PC-9 (cell line): ENCODE results near the gene BAD.

Source experiments
- EZH2 ChIP-seq: fragments of 200-600 bp; sonication (generic); IDR thresholded peaks from 2 replicates; pipeline ENCODE4 v1.8.0; 2017; ENCODE audit warnings: antibody characterized with exemption, low read depth
- TF ChIP-seq, protein P1 (sequence below): fragments of 200-600 bp; sonication (generic); conservative IDR thresholded peaks from 2 replicates; pipeline ENCODE4 v1.6.1; 2017; ENCODE audit warnings: mixed run types, antibody characterized with exemption, mild to moderate bottlenecking, moderate library complexity

DNA sequence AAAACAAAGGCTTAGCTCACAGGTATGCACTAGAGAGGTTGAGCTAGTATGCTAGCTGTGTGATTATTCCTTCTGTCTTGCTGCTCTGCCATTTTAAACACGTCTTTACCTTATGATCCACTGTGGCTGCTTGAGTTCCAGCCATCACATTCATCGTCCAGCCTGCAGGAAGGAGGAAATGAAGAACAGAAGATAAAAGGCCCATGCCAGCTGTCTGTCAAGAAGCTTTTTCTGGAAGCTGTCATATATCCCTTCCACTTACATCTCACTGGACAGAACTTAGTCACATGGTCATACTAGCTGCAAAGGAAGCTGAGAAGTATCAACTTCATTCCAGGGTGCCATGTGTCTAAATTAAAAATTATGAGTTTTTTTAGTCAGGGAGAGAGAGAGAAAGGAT is 42.9 kb upstream of the BAD start:
- TF ChIP-seq, protein P1, sequence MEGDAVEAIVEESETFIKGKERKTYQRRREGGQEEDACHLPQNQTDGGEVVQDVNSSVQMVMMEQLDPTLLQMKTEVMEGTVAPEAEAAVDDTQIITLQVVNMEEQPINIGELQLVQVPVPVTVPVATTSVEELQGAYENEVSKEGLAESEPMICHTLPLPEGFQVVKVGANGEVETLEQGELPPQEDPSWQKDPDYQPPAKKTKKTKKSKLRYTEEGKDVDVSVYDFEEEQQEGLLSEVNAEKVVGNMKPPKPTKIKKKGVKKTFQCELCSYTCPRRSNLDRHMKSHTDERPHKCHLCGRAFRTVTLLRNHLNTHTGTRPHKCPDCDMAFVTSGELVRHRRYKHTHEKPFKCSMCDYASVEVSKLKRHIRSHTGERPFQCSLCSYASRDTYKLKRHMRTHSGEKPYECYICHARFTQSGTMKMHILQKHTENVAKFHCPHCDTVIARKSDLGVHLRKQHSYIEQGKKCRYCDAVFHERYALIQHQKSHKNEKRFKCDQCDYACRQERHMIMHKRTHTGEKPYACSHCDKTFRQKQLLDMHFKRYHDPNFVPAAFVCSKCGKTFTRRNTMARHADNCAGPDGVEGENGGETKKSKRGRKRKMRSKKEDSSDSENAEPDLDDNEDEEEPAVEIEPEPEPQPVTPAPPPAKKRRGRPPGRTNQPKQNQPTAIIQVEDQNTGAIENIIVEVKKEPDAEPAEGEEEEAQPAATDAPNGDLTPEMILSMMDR, result no peak
- no peak for TF ChIP-seq EZH2
